Type B pancreatic cell (in vitro differentiated cells): ENCODE measurements around the gene AMIGO1. TPM values are rescaled to one million over a fixed set of nuclear protein-coding genes. Genes with fewer than 3 reads are reported as not detected.
A peak's percentile ranks its signal among the peaks of the same experiment; 100 is the strongest.

ENCODE experiments used
- DNase-seq: peaks from one replicate; pipeline ENCODE4 v3.0.0; 2021; ENCODE audit warnings: mixed read lengths; ENCODE audit not compliant: unreplicated experiment; ENCODE audit errors: extremely low spot score
- H3K27ac Mint-ChIP-seq: 2 replicates; pipeline ENCODE4 v1.8.0; 2021; ENCODE audit warnings: mild to moderate bottlenecking, mixed read lengths
- H3K27me3 Mint-ChIP-seq: 2 replicates; pipeline ENCODE4 v1.8.0; 2021; ENCODE audit warnings: mixed read lengths
- H3K36me3 Mint-ChIP-seq: 2 replicates; pipeline ENCODE4 v1.8.0; 2021; ENCODE audit warnings: mixed read lengths
- H3K4me1 Mint-ChIP-seq: one replicate; pipeline ENCODE4 v1.8.0; 2021; ENCODE audit warnings: mixed read lengths; ENCODE audit not compliant: unreplicated experiment
- H3K4me3 Mint-ChIP-seq: 2 replicates; pipeline ENCODE4 v1.8.0; 2021; ENCODE audit warnings: mild to moderate bottlenecking, mixed read lengths
- H3K9me3 Mint-ChIP-seq: 2 replicates; pipeline ENCODE4 v1.8.0; 2021; ENCODE audit warnings: mixed read lengths
- CTCF ChIP-seq: fragments of 200-600 bp; sonication (generic); conservative IDR thresholded peaks from 2 replicates; pipeline ENCODE4 v1.5.0; 2021; ENCODE audit warnings: antibody characterized with exemption, mild to moderate bottlenecking
- total RNA-seq: library from RNA; stranded (reverse); gene quantifications from 2 replicates; pipeline ENCODE4 v1.2.1, GENCODE V29; 2021; ENCODE audit warnings: low replicate concordance

The AMIGO1 gene
- total RNA-seq, 1 donor from 2014 or later = 6.1 TPM

- peaks cover 34% of the 10 kb centered on the region for H3K27me3 Mint-ChIP-seq
- H3K27ac Mint-ChIP-seq = peak overlapping the region; percentile 86
- no peak for TF ChIP-seq CTCF
- no peaks in the 10 kb centered on the region for H3K9me3 Mint-ChIP-seq
- peaks cover 16% of the 10 kb centered on the region for H3K4me1 Mint-ChIP-seq
- H3K36me3 Mint-ChIP-seq = no peaks in the 10 kb centered on the region
- peak overlapping the region; percentile 94 for H3K4me3 Mint-ChIP-seq
- DNase-seq = no peak
These were observed 25.0 kb downstream of the AMIGO1 start for GRCh38 chr1:109484519-109484975.

- DNase-seq = peak; percentile 95
- H3K4me3 Mint-ChIP-seq = peak within 1 kb of the TSS; percentile 94
- H3K36me3 Mint-ChIP-seq = no peaks in the 10 kb centered on the region
- H3K27ac Mint-ChIP-seq = peak within 1 kb of the TSS; percentile 86
- H3K4me1 Mint-ChIP-seq = peaks cover 16% of the 10 kb centered on the region
- H3K9me3 Mint-ChIP-seq = peaks cover under 1% of the 10 kb centered on the region
- TF ChIP-seq CTCF = no peak
- H3K27me3 Mint-ChIP-seq = peaks cover 41% of the 10 kb centered on the region
These were observed 25.6 kb downstream of the AMIGO1 start, which contains the start of gene ATXN7L2 for GRCh38 chr1:109483672-109484518. ATXN7L2 (plus strand) TSS chr1:109483905; CDS start chr1:109483954, 49 bp downstream.

- DNase-seq = no peak
- peak overlapping the region; percentile 64 for H3K27ac Mint-ChIP-seq
- H3K36me3 Mint-ChIP-seq = no peaks in the 10 kb centered on the region
- H3K9me3 Mint-ChIP-seq = peaks cover 5% of the 10 kb centered on the region
- peak overlapping the region; percentile 94 for H3K4me3 Mint-ChIP-seq
- TF ChIP-seq CTCF = peak; percentile 58
- H3K27me3 Mint-ChIP-seq = peaks cover 49% of the 10 kb centered on the region
- H3K4me1 Mint-ChIP-seq = peaks cover 16% of the 10 kb centered on the region
These were observed 26.5 kb downstream of the AMIGO1 start for GRCh38 chr1:109482791-109483671.

DNA sequence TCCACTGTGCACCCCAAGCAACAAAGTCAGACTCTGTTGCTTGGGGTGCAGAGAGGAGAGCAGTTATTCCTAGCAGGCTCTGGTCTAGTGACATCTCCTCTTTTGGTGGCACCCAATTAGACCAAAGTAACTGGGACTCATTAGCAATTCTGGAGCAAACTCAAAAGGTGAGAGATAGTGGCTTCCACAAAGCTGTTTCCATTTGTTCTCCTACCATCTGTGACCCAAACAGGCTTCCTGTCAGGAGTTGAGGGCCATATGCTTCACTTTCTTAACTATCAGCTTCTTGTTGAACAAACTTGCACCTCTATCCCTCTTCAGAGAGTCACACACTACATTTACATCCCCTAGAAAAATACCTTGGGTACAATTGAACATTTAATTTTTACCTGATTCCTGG, 27.3 kb downstream of the AMIGO1 start:
- DNase-seq = no peak

More for the DNA sequence above, 27.3 kb downstream of the AMIGO1 start:
- Mint-ChIP-seq H3K9me3 (peaks cover 5% of the 10 kb centered on the region), H3K27ac (no peak overlapping the region), H3K36me3 (no peaks in the 10 kb centered on the region), H3K4me1 (peaks cover 16% of the 10 kb centered on the region), H3K27me3 (peaks cover 49% of the 10 kb centered on the region), H3K4me3 (peak overlapping the region; percentile 94)
- no peak for TF ChIP-seq CTCF
